GM10847 (cell line): ENCODE measurements around the gene KIRREL3.

Source experiments
- POLR2A ChIP-seq: IDR thresholded peaks from 2 replicates; pipeline ENCODE4 v1.6.1; 2011; ENCODE audit not compliant: insufficient read length; ENCODE audit errors: extremely low read depth

KIRREL3 gene

GRCh38 chr11:126460417-126461095 is 540.0 kb downstream of the KIRREL3 start:
- TF ChIP-seq POLR2A: no peak

- TF ChIP-seq POLR2A: no peak
Measured at GRCh38 chr11:126459691-126460281, 540.8 kb downstream of the KIRREL3 start.

GRCh38 chr11:126457817-126458216 is 542.8 kb downstream of the KIRREL3 start:
- TF ChIP-seq POLR2A: no peak

GRCh38 chr11:126456783-126457542 is 543.6 kb downstream of the KIRREL3 start:
- no peak for TF ChIP-seq POLR2A

GRCh38 chr11:126456089-126456488 is 544.5 kb downstream of the KIRREL3 start:
- TF ChIP-seq POLR2A: no peak

- no peak for TF ChIP-seq POLR2A
Measured at GRCh38 chr11:126452241-126453101, 548.1 kb downstream of the KIRREL3 start.

GRCh38 chr11:126451211-126451802 is 549.3 kb downstream of the KIRREL3 start:
- no peak for TF ChIP-seq POLR2A

- no peak for TF ChIP-seq POLR2A
Measured at GRCh38 chr11:126450806-126451205, 549.8 kb downstream of the KIRREL3 start.

GRCh38 chr11:126450198-126450597 is 550.4 kb downstream of the KIRREL3 start:
- TF ChIP-seq POLR2A: no peak

GRCh38 chr11:126446581-126446980 is 554.0 kb downstream of the KIRREL3 start:
- no peak for TF ChIP-seq POLR2A

- TF ChIP-seq POLR2A: no peak
Measured at GRCh38 chr11:126444072-126444471, 556.5 kb downstream of the KIRREL3 start.

- no peak for TF ChIP-seq POLR2A
Measured at GRCh38 chr11:126443120-126443519, 557.5 kb downstream of the KIRREL3 start.

GRCh38 chr11:126440792-126441514 is 559.6 kb downstream of the KIRREL3 start:
- TF ChIP-seq POLR2A: no peak

- no peak for TF ChIP-seq POLR2A
Measured at GRCh38 chr11:126440276-126440675, 560.3 kb downstream of the KIRREL3 start.
